Erythroblast (primary cell): ENCODE data around the gene OMP.

Experiments
- GATA1 ChIP-seq: IDR thresholded peaks from 2 replicates; pipeline ENCODE4 v1.6.1; 2011; ENCODE audit warnings: low read depth, mild to moderate bottlenecking, control low read depth, low read length, moderate library complexity
- POLR2A ChIP-seq: IDR thresholded peaks from 2 replicates; pipeline ENCODE4 v1.6.1; 2011; ENCODE audit warnings: mild to moderate bottlenecking, low read length

DNA sequence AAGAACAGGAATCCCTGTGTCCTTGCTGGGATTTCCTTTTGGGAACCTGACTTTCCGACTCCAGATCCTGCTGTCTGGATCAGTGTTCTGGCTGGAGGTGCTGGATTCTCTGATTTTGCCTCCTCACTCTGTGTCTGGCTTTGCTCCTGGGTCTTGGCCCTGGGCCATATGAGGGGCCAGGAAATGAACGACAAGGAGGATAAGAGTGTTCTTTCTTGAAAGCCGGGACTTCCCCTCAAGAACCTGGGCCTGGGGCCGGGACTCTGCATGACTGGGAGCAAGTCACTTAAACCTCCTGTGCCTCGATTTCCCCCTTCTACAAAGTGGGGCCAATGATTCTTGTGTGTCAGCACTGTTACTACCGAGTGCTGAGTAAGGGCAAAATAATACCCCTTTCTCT is 22.6 kb downstream of the OMP start:
- TF ChIP-seq POLR2A, result no peak
- no peak for TF ChIP-seq GATA1
